ENCODE measurements around the gene HUNK.
"Not testable (repeated sequence)": the region's sequence is repeated elsewhere in the genome, so short reads cannot be mapped to it uniquely, and the experiment has no call there.

Gene HUNK

GRCh38 chr21:31999810-32000468 is 127.1 kb downstream of the HUNK start:
- DNase-seq (ENCODE audit: low spot score): no peak

DNA sequence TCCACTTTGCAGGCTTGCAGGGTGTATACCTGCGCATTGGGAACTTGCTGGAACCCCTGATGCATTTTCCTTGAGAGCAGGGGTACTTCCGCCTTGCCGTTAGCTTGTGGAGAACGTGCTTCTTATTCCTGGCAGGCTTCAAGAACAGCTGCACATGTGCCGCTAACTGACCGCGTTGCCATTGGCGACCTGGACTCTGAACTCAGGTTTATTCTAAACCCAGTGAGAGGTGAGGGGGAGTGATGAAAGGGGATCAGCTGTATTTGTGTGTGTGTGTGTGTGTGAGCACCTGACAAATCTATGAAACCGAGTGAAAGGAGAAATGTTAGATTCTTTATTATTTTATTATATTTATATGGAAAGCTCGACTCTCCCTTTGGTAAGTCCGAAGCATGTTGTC is 128.6 kb downstream of the HUNK start:
- DNase-seq (ENCODE audit: low spot score): no peak

DNA sequence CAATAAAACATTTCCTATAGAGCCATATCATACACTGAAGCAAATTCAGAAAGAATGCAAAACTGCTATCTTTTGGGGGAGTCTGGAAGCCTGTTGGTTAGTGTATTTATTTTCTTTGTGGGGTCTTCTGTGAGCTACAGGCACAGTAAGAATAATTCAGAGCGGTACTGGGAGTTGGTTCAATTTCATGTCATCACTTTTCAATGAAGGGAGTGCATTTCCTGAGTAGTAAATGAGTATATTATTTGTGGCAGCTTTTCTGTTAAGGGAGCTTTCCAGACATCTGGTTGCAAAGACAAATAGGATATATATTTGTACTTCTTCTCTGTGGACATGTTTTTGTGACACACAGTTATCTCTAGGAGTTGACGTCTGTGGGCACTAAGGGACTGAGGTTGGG is 130.6 kb downstream of the HUNK start:
- no peak for DNase-seq (ENCODE audit: low spot score)

DNA sequence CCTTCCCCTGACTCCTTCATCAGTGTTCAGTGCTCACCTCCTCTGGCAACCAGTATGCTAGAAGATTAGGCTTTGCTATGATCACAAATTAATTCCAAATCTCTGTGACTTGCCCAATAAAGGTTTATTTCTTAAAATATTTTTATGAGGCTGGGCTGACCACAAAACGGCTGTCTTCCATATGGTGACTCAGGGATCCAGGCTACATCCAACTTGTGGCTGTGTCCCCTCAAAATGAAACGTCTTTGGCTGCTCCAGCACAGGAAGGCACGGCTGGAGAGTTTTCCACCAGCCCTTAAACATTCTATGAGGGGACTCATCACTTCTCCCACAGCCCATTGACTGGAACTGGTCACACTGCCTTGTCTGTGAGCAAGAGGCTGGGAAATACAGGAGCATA is 131.5 kb downstream of the HUNK start:
- no peak for DNase-seq (ENCODE audit: low spot score)

GRCh38 chr21:32007456-32007855 is 134.6 kb downstream of the HUNK start:
- DNase-seq (ENCODE audit: low spot score): no peak

DNA sequence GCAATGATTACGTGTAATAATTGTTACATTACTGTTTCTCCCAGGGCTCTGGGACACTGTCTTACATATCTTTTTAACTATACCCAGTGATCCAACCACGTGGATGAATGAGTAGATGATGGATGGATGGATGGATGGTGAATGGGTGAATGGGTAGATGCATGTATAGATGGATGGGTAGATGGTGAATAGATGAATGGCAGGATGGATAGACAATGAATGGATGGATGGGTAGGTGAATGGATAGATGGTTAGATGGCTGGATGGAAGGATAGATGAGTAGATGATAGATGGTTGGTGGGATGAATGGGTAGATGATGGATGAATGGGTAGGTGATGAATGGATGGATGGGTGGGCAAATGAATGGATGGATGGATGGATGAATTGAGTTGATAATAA is 135.9 kb downstream of the HUNK start:
- DNase-seq (ENCODE audit: low spot score): no peak

DNA sequence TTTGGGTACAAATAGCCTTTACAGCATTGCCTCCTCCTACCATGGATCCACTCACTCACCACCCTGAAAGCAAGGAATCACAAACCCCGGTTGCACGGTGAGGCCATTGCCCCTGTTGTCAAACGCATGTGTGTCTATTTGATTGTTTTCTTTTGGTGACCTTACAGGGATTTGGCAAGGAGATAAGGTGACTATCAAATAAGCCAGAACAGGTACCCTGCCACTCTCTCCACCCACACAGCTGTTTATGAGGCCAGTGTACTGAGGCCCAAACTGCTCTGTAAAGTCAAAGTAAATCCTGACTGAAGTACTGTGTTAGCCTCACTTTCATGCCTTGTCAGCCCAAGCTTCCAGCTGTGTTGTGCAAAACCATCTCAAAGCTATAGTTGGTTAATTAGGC is 136.4 kb downstream of the HUNK start:
- DNase-seq (ENCODE audit: low spot score): no peak

GRCh38 chr21:32015461-32016139 is 142.8 kb downstream of the HUNK start:
- no peak for DNase-seq (ENCODE audit: low spot score)

- no peak for DNase-seq (ENCODE audit: low spot score)
Measured at GRCh38 chr21:32018381-32018780, 145.6 kb downstream of the HUNK start.

DNA sequence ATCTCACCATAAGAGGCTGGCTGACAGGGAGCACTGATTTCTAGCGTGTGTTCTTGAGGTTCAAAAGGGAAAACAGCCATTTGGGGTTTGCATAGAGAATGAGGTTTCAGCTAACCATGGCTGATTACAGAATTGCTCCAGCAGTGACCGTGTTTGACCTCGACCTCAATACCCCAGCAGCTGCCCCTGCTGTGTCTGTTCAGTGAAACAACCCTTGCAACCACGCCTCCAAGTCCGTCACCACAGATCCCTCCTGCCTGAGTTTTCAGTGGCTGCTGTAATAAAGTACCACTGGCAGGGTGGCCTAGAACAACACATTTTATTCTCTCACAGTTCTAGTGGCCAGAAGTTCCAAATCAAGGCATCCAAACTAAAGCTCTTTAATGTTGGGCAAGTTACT is 147.7 kb downstream of the HUNK start:
- no peak for DNase-seq (ENCODE audit: low spot score)

GRCh38 chr21:32021319-32021994 is 148.6 kb downstream of the HUNK start:
- no peak for DNase-seq (ENCODE audit: low spot score)

DNA sequence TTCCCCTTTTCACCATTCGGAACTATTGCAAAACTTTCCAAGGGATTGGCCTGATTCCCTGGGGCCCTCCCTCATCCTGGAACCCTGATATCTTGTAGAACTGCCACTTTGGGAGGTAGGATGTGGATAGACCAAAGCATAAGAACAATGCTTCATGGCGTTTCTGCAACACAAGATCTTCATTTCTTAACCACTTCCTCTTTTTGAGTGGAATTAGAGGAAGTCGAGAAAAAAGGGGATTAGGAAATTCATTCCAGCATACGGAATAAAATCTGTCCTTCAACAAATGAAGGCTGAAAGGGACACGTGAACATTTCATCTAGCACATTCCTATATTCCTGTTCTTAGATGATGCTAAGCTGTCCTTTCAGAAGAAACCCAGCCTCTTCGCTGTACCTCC is 149.3 kb downstream of the HUNK start:
- no peak for DNase-seq (ENCODE audit: low spot score)

- DNase-seq (ENCODE audit: low spot score): no peak
Measured at GRCh38 chr21:32030146-32030652, 157.4 kb downstream of the HUNK start.

DNA sequence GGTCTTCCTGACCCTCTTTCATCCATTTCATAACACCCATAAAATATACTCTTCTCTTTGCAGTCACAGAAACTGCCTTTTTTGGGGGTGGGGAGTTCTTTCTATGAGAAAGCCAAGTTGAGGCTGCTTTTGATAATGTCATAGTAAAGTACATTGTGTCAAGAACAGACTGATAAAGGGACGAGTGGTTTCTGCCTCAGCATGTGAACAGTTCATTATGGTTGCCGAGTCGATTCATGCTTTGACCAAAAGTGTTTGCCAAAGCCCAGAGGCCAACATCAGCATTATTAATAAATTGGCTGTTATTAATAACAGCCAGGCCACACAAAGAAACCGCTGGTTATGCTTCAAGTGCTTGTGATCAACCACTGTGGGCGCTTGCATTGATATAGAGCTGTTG is 162.0 kb downstream of the HUNK start:
- no peak for DNase-seq (ENCODE audit: low spot score)

GRCh38 chr21:32035617-32036016 is 162.8 kb downstream of the HUNK start:
- no peak for DNase-seq (ENCODE audit: low spot score)

DNA sequence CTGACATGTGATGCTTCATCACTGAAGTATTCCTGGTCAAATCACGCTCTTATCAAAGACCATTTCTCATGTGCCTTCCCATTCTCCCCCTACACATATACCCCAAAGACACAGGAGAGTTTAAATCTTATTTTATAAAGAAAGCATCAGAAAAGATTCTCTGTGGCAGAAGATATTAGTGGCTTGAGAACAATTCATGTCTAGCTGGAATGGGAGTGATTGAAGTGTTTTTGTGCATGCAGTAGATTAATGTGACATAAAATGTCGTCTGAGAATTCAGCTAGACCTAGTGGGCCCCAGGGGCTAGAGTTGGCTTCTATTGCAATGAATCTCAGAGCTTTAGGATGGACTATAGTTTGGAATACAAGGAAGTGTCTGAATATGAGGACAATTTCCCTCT is 163.9 kb downstream of the HUNK start:
- no peak for DNase-seq (ENCODE audit: low spot score)

DNA sequence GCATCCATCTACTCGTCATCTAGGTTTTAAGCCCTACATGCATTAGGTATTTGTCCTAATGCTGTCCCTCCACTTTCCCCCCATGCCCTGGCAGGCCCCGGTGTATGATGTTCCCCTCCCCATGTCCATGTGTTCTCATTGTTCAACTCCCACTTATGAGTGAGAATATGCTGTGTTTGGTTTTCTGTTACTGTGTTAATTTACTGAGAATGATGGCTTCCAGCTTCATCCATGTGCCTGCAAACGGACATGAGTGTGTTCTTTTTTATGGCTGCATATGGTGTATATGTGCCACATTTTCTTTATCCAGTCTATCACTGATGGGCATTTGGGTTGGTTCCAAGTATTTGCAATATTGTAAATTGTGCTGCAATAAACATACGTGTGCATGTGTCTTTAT is 165.9 kb downstream of the HUNK start:
- DNase-seq (ENCODE audit: low spot score): not testable (repeated sequence)

GRCh38 chr21:32043458-32043857 is 170.6 kb downstream of the HUNK start:
- DNase-seq (ENCODE audit: low spot score): no peak

DNA sequence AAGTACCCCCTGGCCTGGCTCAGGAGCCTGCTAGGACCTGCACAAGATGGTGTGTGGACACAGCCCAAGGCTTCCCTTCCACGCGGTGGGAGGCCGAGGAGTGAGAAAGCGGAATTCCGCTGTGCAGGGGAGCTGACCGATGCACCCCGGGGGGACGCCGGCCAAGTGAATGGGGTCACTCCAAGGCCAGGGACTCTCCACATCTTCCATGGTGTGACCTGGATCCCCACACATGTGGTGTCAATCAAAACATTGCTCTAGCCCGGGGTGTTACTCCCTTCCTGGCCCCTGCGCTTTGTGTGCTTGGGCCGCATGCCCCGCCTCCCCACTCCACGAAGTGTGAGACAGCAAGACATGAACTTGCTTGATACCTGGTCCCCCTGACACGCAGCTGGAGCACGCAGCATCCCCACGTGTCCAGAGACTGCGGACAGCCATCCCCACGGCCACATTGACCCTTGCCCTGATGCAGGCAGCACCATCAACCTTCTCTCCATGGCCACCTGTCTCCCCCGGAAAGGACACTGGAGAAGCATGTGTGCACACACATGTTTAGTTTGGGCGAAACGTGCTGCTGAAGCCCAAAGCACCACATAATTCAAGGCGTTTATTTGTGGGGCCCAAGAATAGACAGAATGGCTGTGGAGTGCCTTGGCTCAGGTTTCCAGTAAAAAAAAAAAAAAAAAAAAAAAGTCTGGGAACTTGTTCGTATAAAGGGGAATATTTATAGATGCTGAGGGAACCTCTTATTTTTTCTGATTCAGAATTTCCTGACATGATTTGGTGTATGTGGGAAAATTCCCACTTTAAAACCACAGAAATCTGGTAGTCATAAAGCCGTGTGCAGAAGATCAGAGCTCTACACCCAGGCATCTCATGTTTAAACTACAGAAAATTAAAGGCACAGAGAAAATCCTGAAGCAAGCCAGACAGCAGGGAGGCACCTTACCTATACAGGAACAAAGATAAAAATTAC is 171.7 kb downstream of the HUNK start:
- no peak for DNase-seq (ENCODE audit: low spot score)

DNA sequence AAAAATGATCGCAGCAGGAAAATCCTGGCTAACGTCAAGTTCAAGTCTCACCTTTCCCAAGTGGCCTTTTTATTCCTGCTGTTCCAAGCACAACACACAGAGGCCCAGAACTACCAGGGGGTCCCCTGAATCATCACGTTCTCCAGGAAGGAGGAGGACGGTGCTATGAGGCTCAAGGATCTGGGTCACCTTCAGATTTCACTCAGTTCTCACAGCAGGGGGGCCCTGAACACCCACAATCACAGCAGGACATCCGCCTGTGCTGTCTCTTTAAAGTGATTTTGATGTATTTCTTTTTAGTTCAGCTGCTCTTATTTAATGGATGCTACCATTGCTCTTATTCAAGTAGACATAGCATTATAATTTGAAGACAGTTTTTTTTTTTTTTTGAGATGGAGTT is 173.4 kb downstream of the HUNK start:
- DNase-seq (ENCODE audit: low spot score): no peak

- no peak for DNase-seq (ENCODE audit: low spot score)
Measured at GRCh38 chr21:32048353-32048752, 175.5 kb downstream of the HUNK start.

Data from germinal center (tissue), 1 donor.